VCaP (cell line): ENCODE data around the gene IFNAR2.

Experiments
- H3K27ac ChIP-seq: fragments of 450-650 bp; 2 replicates; pipeline ENCODE4 v1.5.1; 2017
- CTCF ChIP-seq: fragments of 450-650 bp; conservative IDR thresholded peaks from 2 replicates; pipeline ENCODE4 v1.5.1; 2017; ENCODE audit warnings: mild to moderate bottlenecking, moderate library complexity

The IFNAR2 gene

GRCh38 chr21:33256019-33256418 lies 26.3 kb downstream of the IFNAR2 start:
- no peak for TF ChIP-seq CTCF
- no peak overlapping the region for H3K27ac ChIP-seq

GRCh38 chr21:33257094-33257803 lies 27.5 kb downstream of the IFNAR2 start:
- no peak for TF ChIP-seq CTCF
- H3K27ac ChIP-seq, result no peak overlapping the region

GRCh38 chr21:33258475-33258874 lies 28.7 kb downstream of the IFNAR2 start:
- H3K27ac ChIP-seq, result no peak overlapping the region
- no peak for TF ChIP-seq CTCF

GRCh38 chr21:33259428-33259827 lies 29.7 kb downstream of the IFNAR2 start:
- no peak for TF ChIP-seq CTCF
- H3K27ac ChIP-seq, result no peak overlapping the region

GRCh38 chr21:33259995-33260394 lies 30.3 kb downstream of the IFNAR2 start:
- H3K27ac ChIP-seq, result no peak overlapping the region
- TF ChIP-seq CTCF, result no peak

GRCh38 chr21:33261635-33262034 lies 31.9 kb downstream of the IFNAR2 start:
- TF ChIP-seq CTCF, result no peak
- H3K27ac ChIP-seq, result no peak overlapping the region

GRCh38 chr21:33262921-33263320 lies 33.2 kb downstream of the IFNAR2 start:
- TF ChIP-seq CTCF, result no peak

More at GRCh38 chr21:33262921-33263320, 33.2 kb downstream of the IFNAR2 start:
- no peak overlapping the region for H3K27ac ChIP-seq
